CMK (cell line): Measurements from ENCODE around the gene FUCA1.
"Not testable (repeated sequence)": the region's sequence is repeated elsewhere in the genome, so short reads cannot be mapped to it uniquely, and the experiment has no call there.

ENCODE experiments used
- DNase-seq: peaks from one replicate; pipeline ENCODE4 v3.0.0-alpha.2; 2010; ENCODE audit warnings: low read depth

Gene FUCA1

GRCh38 chr1:23895993-23896392 lies 27.9 kb upstream of the FUCA1 start:
- DNase-seq, result no peak

GRCh38 chr1:23895082-23895481 lies 27.0 kb upstream of the FUCA1 start:
- DNase-seq, result no peak

GRCh38 chr1:23889074-23889473 lies 21.0 kb upstream of the FUCA1 start:
- no peak for DNase-seq

DNA sequence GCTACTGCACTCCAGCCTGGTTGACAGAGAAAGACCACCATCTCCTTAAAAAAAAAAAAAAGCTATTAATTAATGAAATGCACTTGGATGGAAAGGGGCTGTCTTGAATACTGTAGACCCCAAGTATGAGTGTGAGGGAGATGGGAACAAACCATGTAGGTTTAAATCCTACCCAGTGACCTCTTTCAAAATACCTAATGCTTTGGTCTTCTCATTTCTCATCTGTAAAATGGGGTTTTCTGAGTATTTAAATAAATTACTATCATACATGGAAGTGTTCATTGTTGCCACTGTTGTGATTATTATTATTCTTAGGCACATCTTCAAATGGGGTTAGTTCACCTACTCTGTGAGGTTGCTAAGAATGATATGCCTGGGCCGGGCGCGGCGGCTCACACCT lies 17.1 kb upstream of the FUCA1 start:
- no peak for DNase-seq

- no peak for DNase-seq
Measured at GRCh38 chr1:23882746-23883145, 14.7 kb upstream of the FUCA1 start.

- no peak for DNase-seq
Measured at GRCh38 chr1:23879809-23880208, 11.7 kb upstream of the FUCA1 start.

GRCh38 chr1:23878668-23879067 lies 10.6 kb upstream of the FUCA1 start:
- no peak for DNase-seq

DNA sequence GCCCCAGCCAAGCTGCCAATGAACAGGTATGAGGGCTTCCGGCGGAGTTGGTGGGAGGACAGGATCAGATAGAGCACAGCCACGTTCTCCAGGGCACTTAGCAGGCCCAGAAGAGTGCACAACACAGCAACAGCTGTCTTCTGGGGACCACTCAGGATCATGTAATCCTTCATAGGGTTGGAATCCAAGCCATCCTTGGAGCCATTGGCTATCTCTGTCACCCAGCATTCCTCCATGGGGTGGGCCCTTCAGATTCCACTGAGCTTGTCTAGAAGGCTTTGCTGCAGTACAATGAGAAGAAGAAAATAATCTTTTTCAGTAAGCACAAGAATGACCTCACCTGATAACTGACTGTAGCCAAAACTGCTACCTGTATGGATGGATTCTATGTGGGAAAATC lies 7.3 kb upstream of the FUCA1 start:
- DNase-seq, result no peak

- no peak for DNase-seq
Measured at GRCh38 chr1:23872421-23872820, 4.3 kb upstream of the FUCA1 start.

- no peak for DNase-seq
Measured at GRCh38 chr1:23869051-23869450, 961 bp upstream of the FUCA1 start.

GRCh38 chr1:23868557-23869016 lies 497 bp upstream of the FUCA1 start:
- DNase-seq, result peak; percentile 73

- no peak for DNase-seq
Measured at GRCh38 chr1:23867542-23867894, 572 bp downstream of the FUCA1 start.

- DNase-seq, result no peak
Measured at GRCh38 chr1:23865543-23865930, 2.6 kb downstream of the FUCA1 start.

- DNase-seq, result no peak
Measured at GRCh38 chr1:23864801-23865542, 3.1 kb downstream of the FUCA1 start.

- no peak for DNase-seq
Measured at GRCh38 chr1:23862640-23863039, 5.5 kb downstream of the FUCA1 start.

DNA sequence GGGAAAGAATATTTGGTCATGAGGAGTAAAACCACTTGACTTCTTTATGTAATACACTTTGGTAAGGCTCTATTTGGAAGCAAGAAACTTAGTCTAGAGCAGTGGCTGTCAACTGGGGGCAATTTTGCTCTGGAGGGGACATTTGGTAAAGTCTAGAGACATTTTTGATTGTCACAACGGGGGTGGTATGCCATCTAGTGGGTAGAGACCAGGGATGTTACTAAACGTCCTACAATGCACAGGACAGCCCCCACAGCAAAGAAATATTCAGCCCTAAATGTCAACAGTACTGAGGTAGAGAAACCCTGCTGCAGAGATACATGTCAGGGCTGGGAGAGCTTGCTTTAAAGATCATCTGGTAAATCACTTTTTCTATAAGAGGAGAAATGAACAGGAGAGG lies 13.5 kb downstream of the FUCA1 start:
- no peak for DNase-seq

DNA sequence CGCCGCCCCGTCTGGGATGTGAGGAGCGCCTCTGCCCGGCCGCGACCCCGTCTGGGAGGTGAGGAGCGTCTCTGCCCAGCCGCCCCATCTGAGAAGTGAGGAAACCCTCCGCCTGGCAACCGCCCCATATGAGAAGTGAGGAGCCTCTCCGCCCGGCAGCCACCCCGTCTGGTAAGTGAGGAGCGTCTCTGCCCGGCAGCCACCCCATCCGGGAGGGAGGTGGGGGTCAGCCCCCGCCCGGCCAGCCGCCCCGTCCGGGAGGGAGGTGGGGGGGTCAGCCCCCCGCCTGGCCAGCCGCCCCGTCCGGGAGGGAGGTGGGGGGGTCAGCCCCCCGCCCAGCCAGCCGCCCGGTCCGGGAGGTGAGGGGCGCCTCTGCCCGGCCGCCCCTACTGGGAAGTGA lies 15.0 kb downstream of the FUCA1 start:
- not testable (repeated sequence) for DNase-seq

DNA sequence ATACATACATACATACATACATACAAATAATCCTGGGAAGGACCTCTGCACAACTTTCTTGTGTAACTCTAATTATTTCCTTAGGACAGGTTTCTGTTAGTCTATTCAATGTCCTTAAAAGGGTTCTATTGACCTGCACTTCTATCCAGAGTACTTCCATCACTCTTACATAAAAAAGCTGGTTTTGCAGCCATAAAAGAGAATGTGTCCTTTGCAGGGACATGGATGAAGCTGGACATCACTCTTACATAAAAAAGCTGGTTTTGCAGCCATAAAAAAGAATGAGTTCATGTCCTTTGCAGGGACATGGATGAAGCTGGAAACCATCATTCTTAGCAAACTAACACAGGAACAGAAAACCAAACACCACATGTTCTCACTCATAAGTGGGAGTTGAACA lies 16.7 kb downstream of the FUCA1 start:
- not testable (repeated sequence) for DNase-seq

DNA sequence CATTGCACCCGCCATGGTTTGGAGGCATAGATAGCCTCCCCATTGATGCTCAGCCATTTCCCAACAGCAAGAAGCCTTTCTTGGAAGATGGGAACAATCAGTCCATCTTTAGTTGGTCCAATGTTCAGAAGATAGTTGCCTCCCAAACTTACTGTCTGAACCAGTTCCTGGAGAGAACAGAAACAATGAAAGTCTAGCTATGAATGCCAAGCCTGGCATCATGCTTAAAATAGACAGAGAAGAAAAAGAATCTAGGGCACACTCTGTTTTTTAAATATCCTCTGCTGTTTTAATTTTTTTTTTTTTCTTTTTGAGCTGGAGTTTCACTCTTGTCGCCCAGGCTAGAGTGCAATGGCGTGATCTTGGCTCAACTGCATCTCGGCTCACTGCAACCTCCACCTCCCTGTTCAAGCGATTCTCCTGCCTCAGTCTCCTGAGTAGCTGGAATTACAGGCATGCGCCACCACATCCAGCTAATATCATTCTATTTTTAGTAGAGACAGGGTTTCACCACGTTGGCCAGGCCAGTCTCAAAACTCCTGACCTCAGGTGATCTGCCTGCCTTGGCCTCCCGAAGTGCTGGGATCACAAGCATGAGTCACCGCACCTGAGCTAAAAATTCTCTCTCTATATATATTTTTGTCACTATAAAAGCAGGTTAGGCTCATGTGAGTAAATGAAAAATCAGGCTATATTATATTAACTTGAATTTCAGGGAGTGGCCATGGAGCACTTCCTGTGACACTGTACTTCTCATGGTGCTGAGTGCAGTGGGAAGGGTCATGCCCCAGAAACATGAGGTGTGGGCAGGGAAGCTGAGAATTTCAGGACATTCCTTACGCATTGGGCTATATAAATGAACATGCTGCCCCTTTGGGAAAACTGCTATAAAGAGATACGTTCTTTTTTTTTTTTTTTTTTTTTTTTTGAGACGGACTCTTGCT lies 19.1 kb downstream of the FUCA1 start:
- no peak for DNase-seq

GRCh38 chr1:23847482-23848095 lies 20.5 kb downstream of the FUCA1 start:
- DNase-seq, result not testable (repeated sequence)

DNA sequence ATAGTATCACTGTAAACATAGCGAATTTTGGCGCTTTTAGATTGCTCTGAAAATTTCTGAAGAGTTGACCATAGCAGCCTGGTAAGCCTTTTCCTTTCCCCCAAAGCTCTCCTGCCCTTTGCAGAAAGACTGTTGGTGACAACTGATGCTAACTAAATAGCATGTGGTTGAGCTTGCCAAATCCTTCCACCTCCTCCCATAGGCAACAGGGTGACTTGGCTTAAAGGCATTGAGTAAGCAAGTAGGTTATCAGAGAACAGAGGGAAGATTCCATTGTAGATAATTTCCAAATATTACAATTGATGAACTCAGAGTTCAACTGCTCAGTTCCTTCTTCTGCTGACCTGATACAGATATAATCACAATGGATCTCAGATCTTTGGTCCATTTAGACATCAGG lies 22.9 kb downstream of the FUCA1 start:
- no peak for DNase-seq

- no peak for DNase-seq
Measured at GRCh38 chr1:23843644-23844043, 24.4 kb downstream of the FUCA1 start.

- peak; percentile 52 for DNase-seq
Measured at GRCh38 chr1:23838401-23838866, 29.7 kb downstream of the FUCA1 start.
